NCI-H774 (cell line): ENCODE results near the gene TTN.

Experiments used
- DNase-seq: peaks from one replicate; lab custom pipeline; 2025; lab: John Stamatoyannopoulos, UW

Gene TTN

GRCh38 chr2:178734518-178734917 is 72.7 kb downstream of the TTN start:
- DNase-seq = no peak

GRCh38 chr2:178733975-178734374 is 73.2 kb downstream of the TTN start:
- DNase-seq = no peak

GRCh38 chr2:178732913-178733312 is 74.3 kb downstream of the TTN start:
- no peak for DNase-seq

- no peak for DNase-seq
Observed at GRCh38 chr2:178731300-178731699, 75.9 kb downstream of the TTN start.

GRCh38 chr2:178730049-178730448 is 77.2 kb downstream of the TTN start:
- DNase-seq = no peak

- no peak for DNase-seq
Observed at GRCh38 chr2:178723786-178724346, 83.4 kb downstream of the TTN start.

GRCh38 chr2:178722296-178722695 is 84.9 kb downstream of the TTN start:
- no peak for DNase-seq

- no peak for DNase-seq
Observed at GRCh38 chr2:178718988-178719387, 88.2 kb downstream of the TTN start.

- DNase-seq = no peak
Observed at GRCh38 chr2:178718283-178718682, 88.9 kb downstream of the TTN start.

GRCh38 chr2:178716394-178716793 is 90.8 kb downstream of the TTN start:
- no peak for DNase-seq

GRCh38 chr2:178715366-178715765 is 91.9 kb downstream of the TTN start:
- no peak for DNase-seq

- no peak for DNase-seq
Observed at GRCh38 chr2:178707476-178707875, 99.7 kb downstream of the TTN start.

GRCh38 chr2:178704876-178705275 is 102.3 kb downstream of the TTN start:
- no peak for DNase-seq

- DNase-seq = no peak
Observed at GRCh38 chr2:178702361-178702760, 104.9 kb downstream of the TTN start.

- no peak for DNase-seq
Observed at GRCh38 chr2:178700922-178701342, 106.3 kb downstream of the TTN start.

- DNase-seq = no peak
Observed at GRCh38 chr2:178700136-178700535, 107.1 kb downstream of the TTN start.

- no peak for DNase-seq
Observed at GRCh38 chr2:178692845-178693244, 114.4 kb downstream of the TTN start.

- no peak for DNase-seq
Observed at GRCh38 chr2:178689808-178690207, 117.4 kb downstream of the TTN start.

- DNase-seq = no peak
Observed at GRCh38 chr2:178683877-178684276, 123.3 kb downstream of the TTN start.

- DNase-seq = no peak
Observed at GRCh38 chr2:178681081-178681480, 126.1 kb downstream of the TTN start.

GRCh38 chr2:178679891-178680290 is 127.3 kb downstream of the TTN start:
- no peak for DNase-seq

GRCh38 chr2:178677599-178677998 is 129.6 kb downstream of the TTN start:
- DNase-seq = no peak

- DNase-seq = no peak
Observed at GRCh38 chr2:178676046-178676445, 131.2 kb downstream of the TTN start.

- DNase-seq = no peak
Observed at GRCh38 chr2:178674122-178674521, 133.1 kb downstream of the TTN start.

GRCh38 chr2:178666458-178666857 is 140.8 kb downstream of the TTN start:
- DNase-seq = no peak
